Liver (tissue), 3 donors: ENCODE measurements around the gene FZR1.

Experiments used
- GABPA ChIP-seq, 2 donors: IDR thresholded peaks in 1 of 2; conservative IDR thresholded peaks in 1 of 2; 2 replicates each; pipeline ENCODE4 v1.6.1; 2016; ENCODE audit warnings: antibody characterized with exemption in 2 of 2, mild to moderate bottlenecking in 1 of 2, moderate library complexity in 1 of 2
- RAD21 ChIP-seq, 2 donors: IDR thresholded peaks; 2 replicates each; pipeline ENCODE4 v1.6.1; 2016; ENCODE audit warnings: antibody characterized with exemption in 2 of 2, mild to moderate bottlenecking in 2 of 2
- TF ChIP-seq, protein P1 (sequence below): fragments of 150-350 bp; IDR thresholded peaks from 2 replicates; pipeline ENCODE4 v1.5.1; 2017; ENCODE audit warnings: improper control_type of control experiment, low read depth, low read length; ENCODE audit not compliant: missing input control
- TF ChIP-seq, protein P2 (sequence below): IDR thresholded peaks from 2 replicates; pipeline ENCODE4 v1.6.1; 2016; ENCODE audit warnings: antibody characterized with exemption
- donor health status: healthy.
- donor health status: healthy.

GRCh38 chr19:3586127-3586626, 80.1 kb downstream of the FZR1 start:
- TF ChIP-seq, protein P1, sequence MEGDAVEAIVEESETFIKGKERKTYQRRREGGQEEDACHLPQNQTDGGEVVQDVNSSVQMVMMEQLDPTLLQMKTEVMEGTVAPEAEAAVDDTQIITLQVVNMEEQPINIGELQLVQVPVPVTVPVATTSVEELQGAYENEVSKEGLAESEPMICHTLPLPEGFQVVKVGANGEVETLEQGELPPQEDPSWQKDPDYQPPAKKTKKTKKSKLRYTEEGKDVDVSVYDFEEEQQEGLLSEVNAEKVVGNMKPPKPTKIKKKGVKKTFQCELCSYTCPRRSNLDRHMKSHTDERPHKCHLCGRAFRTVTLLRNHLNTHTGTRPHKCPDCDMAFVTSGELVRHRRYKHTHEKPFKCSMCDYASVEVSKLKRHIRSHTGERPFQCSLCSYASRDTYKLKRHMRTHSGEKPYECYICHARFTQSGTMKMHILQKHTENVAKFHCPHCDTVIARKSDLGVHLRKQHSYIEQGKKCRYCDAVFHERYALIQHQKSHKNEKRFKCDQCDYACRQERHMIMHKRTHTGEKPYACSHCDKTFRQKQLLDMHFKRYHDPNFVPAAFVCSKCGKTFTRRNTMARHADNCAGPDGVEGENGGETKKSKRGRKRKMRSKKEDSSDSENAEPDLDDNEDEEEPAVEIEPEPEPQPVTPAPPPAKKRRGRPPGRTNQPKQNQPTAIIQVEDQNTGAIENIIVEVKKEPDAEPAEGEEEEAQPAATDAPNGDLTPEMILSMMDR = peak; percentile 24
- TF ChIP-seq, protein P2, sequence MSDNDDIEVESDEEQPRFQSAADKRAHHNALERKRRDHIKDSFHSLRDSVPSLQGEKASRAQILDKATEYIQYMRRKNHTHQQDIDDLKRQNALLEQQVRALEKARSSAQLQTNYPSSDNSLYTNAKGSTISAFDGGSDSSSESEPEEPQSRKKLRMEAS = no peak
- TF ChIP-seq GABPA (IDR thresholded peaks at IDR 0.05 in 1 of 2, conservative IDR thresholded peaks at IDR 0.05 in 1 of 2) = no peak
- TF ChIP-seq RAD21 (IDR thresholded peaks at IDR 0.05) = peak; percentile 43 to 51
